GM12891 (cell line): ENCODE data around the gene PRR7.

Source experiments
- PAX5 ChIP-seq: IDR thresholded peaks from 2 replicates; pipeline ENCODE4 v1.6.1; 2011; ENCODE audit warnings: low read length, moderate library complexity, mild to moderate bottlenecking; ENCODE audit not compliant: insufficient read depth, severe bottlenecking
- POLR2A ChIP-seq: IDR thresholded peaks from 2 replicates; pipeline ENCODE4 v1.6.1; 2011; ENCODE audit warnings: low read depth, low read length, control low read depth
- POLR2AphosphoS5 ChIP-seq: IDR thresholded peaks from 2 replicates; pipeline ENCODE4 v1.6.1; 2011; ENCODE audit warnings: low read depth, low read length, control low read depth

GRCh38 chr5:177503351-177504085, 56.9 kb downstream of the PRR7 start:
- TF ChIP-seq POLR2AphosphoS5 (no peak; the same call in 1 of the 2 replicates), POLR2A (no peak), PAX5 (no peak)
